ENCODE results near the gene PTH2R.

DNA sequence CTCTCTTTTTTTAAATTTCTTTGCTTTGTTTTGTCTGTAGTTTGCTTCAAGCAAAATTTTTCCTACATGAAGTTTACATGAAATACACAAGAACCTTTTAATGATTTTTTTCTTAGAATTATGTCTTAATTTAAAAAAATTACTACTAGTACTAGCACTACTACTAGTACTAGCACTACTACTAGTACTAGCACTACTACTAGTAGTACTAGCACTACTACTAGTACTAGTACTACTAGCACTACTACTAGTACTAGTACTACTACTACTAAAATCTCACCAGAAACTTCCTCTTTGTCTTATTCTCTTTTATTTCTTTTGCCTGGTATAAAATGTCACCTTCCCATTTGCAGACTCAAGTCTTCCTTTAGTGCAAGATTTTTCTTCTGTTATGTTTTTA is 71.1 kb downstream of the PTH2R start:
- TF ChIP-seq, protein P1, sequence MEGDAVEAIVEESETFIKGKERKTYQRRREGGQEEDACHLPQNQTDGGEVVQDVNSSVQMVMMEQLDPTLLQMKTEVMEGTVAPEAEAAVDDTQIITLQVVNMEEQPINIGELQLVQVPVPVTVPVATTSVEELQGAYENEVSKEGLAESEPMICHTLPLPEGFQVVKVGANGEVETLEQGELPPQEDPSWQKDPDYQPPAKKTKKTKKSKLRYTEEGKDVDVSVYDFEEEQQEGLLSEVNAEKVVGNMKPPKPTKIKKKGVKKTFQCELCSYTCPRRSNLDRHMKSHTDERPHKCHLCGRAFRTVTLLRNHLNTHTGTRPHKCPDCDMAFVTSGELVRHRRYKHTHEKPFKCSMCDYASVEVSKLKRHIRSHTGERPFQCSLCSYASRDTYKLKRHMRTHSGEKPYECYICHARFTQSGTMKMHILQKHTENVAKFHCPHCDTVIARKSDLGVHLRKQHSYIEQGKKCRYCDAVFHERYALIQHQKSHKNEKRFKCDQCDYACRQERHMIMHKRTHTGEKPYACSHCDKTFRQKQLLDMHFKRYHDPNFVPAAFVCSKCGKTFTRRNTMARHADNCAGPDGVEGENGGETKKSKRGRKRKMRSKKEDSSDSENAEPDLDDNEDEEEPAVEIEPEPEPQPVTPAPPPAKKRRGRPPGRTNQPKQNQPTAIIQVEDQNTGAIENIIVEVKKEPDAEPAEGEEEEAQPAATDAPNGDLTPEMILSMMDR (IDR thresholded peaks at IDR 0.05) = no peak
- TF ChIP-seq SIN3A (IDR thresholded peaks at IDR 0.05; ENCODE audit: borderline replicate concordance, insufficient read depth, low read depth, low read length) (no peak), TCF7L2 (IDR thresholded peaks at IDR 0.05; ENCODE audit: low read depth, low read length) (no peak)
- TF ChIP-seq, protein P2, sequence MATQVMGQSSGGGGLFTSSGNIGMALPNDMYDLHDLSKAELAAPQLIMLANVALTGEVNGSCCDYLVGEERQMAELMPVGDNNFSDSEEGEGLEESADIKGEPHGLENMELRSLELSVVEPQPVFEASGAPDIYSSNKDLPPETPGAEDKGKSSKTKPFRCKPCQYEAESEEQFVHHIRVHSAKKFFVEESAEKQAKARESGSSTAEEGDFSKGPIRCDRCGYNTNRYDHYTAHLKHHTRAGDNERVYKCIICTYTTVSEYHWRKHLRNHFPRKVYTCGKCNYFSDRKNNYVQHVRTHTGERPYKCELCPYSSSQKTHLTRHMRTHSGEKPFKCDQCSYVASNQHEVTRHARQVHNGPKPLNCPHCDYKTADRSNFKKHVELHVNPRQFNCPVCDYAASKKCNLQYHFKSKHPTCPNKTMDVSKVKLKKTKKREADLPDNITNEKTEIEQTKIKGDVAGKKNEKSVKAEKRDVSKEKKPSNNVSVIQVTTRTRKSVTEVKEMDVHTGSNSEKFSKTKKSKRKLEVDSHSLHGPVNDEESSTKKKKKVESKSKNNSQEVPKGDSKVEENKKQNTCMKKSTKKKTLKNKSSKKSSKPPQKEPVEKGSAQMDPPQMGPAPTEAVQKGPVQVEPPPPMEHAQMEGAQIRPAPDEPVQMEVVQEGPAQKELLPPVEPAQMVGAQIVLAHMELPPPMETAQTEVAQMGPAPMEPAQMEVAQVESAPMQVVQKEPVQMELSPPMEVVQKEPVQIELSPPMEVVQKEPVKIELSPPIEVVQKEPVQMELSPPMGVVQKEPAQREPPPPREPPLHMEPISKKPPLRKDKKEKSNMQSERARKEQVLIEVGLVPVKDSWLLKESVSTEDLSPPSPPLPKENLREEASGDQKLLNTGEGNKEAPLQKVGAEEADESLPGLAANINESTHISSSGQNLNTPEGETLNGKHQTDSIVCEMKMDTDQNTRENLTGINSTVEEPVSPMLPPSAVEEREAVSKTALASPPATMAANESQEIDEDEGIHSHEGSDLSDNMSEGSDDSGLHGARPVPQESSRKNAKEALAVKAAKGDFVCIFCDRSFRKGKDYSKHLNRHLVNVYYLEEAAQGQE (IDR thresholded peaks at IDR 0.05; ENCODE audit: insufficient read depth in 1 of 2, low read depth in 2 of 2, low read length in 1 of 2) = no peak

Data from Panc1 (cell line).